ENCODE results near the gene CACNA1C.

Gene CACNA1C

GRCh38 chr12:2639020-2639298 lies 586.2 kb downstream of the CACNA1C start:
- no peak for DNase-seq

GRCh38 chr12:2640281-2640680 lies 587.5 kb downstream of the CACNA1C start:
- DNase-seq: no peak

- DNase-seq: no peak
Measured at GRCh38 chr12:2640709-2641108, 587.9 kb downstream of the CACNA1C start.

- no peak for DNase-seq
Measured at GRCh38 chr12:2641207-2641606, 588.4 kb downstream of the CACNA1C start.

GRCh38 chr12:2641761-2642160 lies 589.0 kb downstream of the CACNA1C start:
- DNase-seq: no peak

- no peak for DNase-seq
Measured at GRCh38 chr12:2642176-2642892, 589.5 kb downstream of the CACNA1C start.

GRCh38 chr12:2642896-2643425 lies 590.2 kb downstream of the CACNA1C start:
- no peak for DNase-seq

- DNase-seq: no peak
Measured at GRCh38 chr12:2643576-2644135, 590.9 kb downstream of the CACNA1C start.

GRCh38 chr12:2644683-2645405 lies 592.1 kb downstream of the CACNA1C start:
- DNase-seq: no peak

- DNase-seq: no peak
Measured at GRCh38 chr12:2645460-2645859, 592.7 kb downstream of the CACNA1C start.

- DNase-seq: no peak
Measured at GRCh38 chr12:2646341-2646740, 593.6 kb downstream of the CACNA1C start.

- no peak for DNase-seq
Measured at GRCh38 chr12:2647186-2647585, 594.4 kb downstream of the CACNA1C start.

- DNase-seq: no peak
Measured at GRCh38 chr12:2648406-2648805, 595.6 kb downstream of the CACNA1C start.

- no peak for DNase-seq
Measured at GRCh38 chr12:2649201-2650030, 596.6 kb downstream of the CACNA1C start.

GRCh38 chr12:2650261-2651067 lies 597.7 kb downstream of the CACNA1C start:
- DNase-seq: no peak

GRCh38 chr12:2651068-2651965 lies 598.5 kb downstream of the CACNA1C start:
- no peak for DNase-seq

GRCh38 chr12:2652011-2652400 lies 599.2 kb downstream of the CACNA1C start:
- no peak for DNase-seq

- DNase-seq: no peak
Measured at GRCh38 chr12:2652401-2653081, 599.8 kb downstream of the CACNA1C start.

- DNase-seq: no peak
Measured at GRCh38 chr12:2653461-2653965, 600.7 kb downstream of the CACNA1C start.

- no peak for DNase-seq
Measured at GRCh38 chr12:2654311-2654710, 601.5 kb downstream of the CACNA1C start.

Data from activated CD8-positive, alpha-beta memory T cell treated with anti-CD3 and anti-CD28 coated beads, Interleukin-2, amount 50 U/mL, for 48 hours (primary cell).